Heart left ventricle (tissue), 16 donors: Measurements from ENCODE around the gene MGMT. TPM values are rescaled to one million over a fixed set of nuclear protein-coding genes. Genes with fewer than 3 reads are reported as not detected.

Experiments
- ATAC-seq, 4 donors: fragments of 200-7000 bp; cut with Tn5 transposase; one replicate each; pipeline ENCODE4 v1.9.1; 2020 to 2022; ENCODE audit warnings: moderate library complexity in 4 of 4, mild to moderate bottlenecking in 3 of 4, moderate number of reproducible peaks in 1 of 4
- DNase-seq, 5 donors: peaks; one replicate each; pipeline ENCODE4 v3.0.0-alpha.2; 2020
- H3K27ac ChIP-seq, 12 donors: fragments of 200-600 bp; sonication (generic) in 4 of 12; one replicate each; pipeline versions ENCODE4 v1.5.0 to v1.8.0; 2016 to 2022; ENCODE audit warnings: mild to moderate bottlenecking in 2 of 12
- H3K27me3 ChIP-seq, 9 donors: fragments of 200-600 bp; sonication (generic) in 2 of 9; one replicate each; pipeline versions ENCODE4 v1.5.1 to v1.8.0; 2016 to 2022; ENCODE audit warnings: mild to moderate bottlenecking in 3 of 9
- H3K36me3 ChIP-seq, 9 donors: fragments of 200-600 bp; sonication (generic) in 2 of 9; one replicate each; pipeline versions ENCODE4 v1.5.0 to v1.8.0; 2018 to 2022; ENCODE audit warnings: mild to moderate bottlenecking in 2 of 9
- H3K4me1 ChIP-seq, 12 donors: fragments of 200-600 bp; sonication (generic) in 4 of 12; one replicate each; pipeline versions ENCODE4 v1.5.0 to v1.8.0; 2016 to 2022; ENCODE audit warnings: mild to moderate bottlenecking in 3 of 12
- H3K4me3 ChIP-seq, 12 donors: fragments of 200-600 bp; sonication (generic) in 4 of 12; one replicate each; pipeline versions ENCODE4 v1.5.0 to v1.8.0; 2017 to 2022; ENCODE audit warnings: mild to moderate bottlenecking in 9 of 12, moderate library complexity in 4 of 12
- H3K9me3 ChIP-seq, 12 donors: fragments of 200-600 bp; sonication (generic) in 4 of 12; one replicate each; pipeline versions ENCODE4 v1.5.0 to v1.8.0; 2016 to 2022; ENCODE audit warnings: mild to moderate bottlenecking in 1 of 12
- CTCF ChIP-seq, 12 donors: fragments of 200-600 bp; sonication (generic) in 4 of 12; IDR thresholded peaks; one replicate each; pipeline versions ENCODE4 v1.5.0 to v1.8.0; 2018 to 2022; ENCODE audit warnings: antibody characterized with exemption in 12 of 12, mild to moderate bottlenecking in 5 of 12
- POLR2A ChIP-seq, 2 donors: fragments of 450-650 bp; IDR thresholded peaks; one replicate each; pipeline ENCODE4 v1.6.1; 2017; ENCODE audit warnings: antibody characterized with exemption in 2 of 2, mild to moderate bottlenecking in 2 of 2, moderate library complexity in 2 of 2
- WGBS, 4 donors: extraction: QIAGEN DNeasy Blood & Tissue Kit in 2 of 4; methylation state at CpG; one replicate each; pipeline versions ENCODE4 v1.1.5 to v1.1.7; 2013 to 2018; 5-methylcytosine and 5-hydroxymethylcytosine counted together
- intact Hi-C, 10 donors: fragments of 100-400 bp; cut with DNase I; formaldehyde crosslinking; loops; one replicate each; pipeline versions ENCODE4 v1.11.1 to v1.14.2; 2022
- polyA plus RNA-seq, 2 donors: library from polyadenylated mRNA; stranded (reverse); fragments of 200-250 nt; gene quantifications; one replicate each; pipeline ENCODE4 v1.2.3, GENCODE V29; 2013
- total RNA-seq, 9 donors: library from RNA; depleted of rRNA in 2 of 9; stranded (reverse); fragments of >200 nt in 2 of 9; fragmentation: NEBNext Ultra II Directional in 3 of 9; extraction: Animal tissue kit (Norgen Biotek cat#: 25700) in 3 of 9; gene quantifications; one replicate each; pipeline versions ENCODE4 v1.1.0 to v1.2.4, GENCODE V29; 2016 to 2023
- donor health status: ischemic (EF 13 %, LVEDD 7.1; RV severe dilation, severe dysfunction).
- donor health status: healthy with polysubstance abuse.
- donor health status: DM: no; HTN: yes; CAD: no.
- donor health status: DM: no; HTN: no; CAD: no.
- donor health status: ischemic (EF 25% LVEDD 6.9; RV normal size, moderate dysfunction).
- donor health status: ischemic (EF 25% LVEDD 5.7; RV mildly dilated, moderate dysfunction).
- donor health status: healthy.
- donor health status: DM: yes; HTN: yes; CAD: no.
- donor health status: ischemic (EF 35%, LVEDD 5.7; RV mildly dilated, moderate dysfunction).
- donor health status: nonischemic (EF 11% LVEDD 7.7; RV severe dilation, severe dysfunction).
- donor health status: DM: yes; HTN: yes; CAD: no.
- donor health status: PGD.
- donor health status: ischemic (EF 29% LVEDD 5.4; RV normal size, mild dysfunction).
- donor health status: nonischemic (EF 23%, LVEDD 6.1; RV moderate dilation, normal function).

The MGMT gene
- total and polyA plus RNA-seq, 11 donors = 6.2 to 25.3 (median 11.6) TPM

GRCh38 chr10:129498680-129499079 is 31.6 kb downstream of the MGMT start:
- intact Hi-C loops = no loop called here
- H3K4me1 ChIP-seq = peaks cover 0 to 20% (median 0%) of the 10 kb centered on the region in 12 donors
- H3K27me3 ChIP-seq = no peaks in the 10 kb centered on the region
- TF ChIP-seq POLR2A (IDR thresholded peaks at IDR 0.05) (no peak), CTCF (IDR thresholded peaks at IDR 0.05) (no peak)
- H3K27ac ChIP-seq = no peak overlapping the region
- no peak overlapping the region for H3K4me3 ChIP-seq
- ATAC-seq (no peak), DNase-seq (no peak)
- no peaks in the 10 kb centered on the region for H3K36me3 ChIP-seq
- H3K9me3 ChIP-seq = peaks cover 0 to 4% (median 0%) of the 10 kb centered on the region in 12 donors
- whole genome bisulfite sequencing, 4 donors = 95 to 96% (median 96%) methylated on average over 2 of the region's 2 CpGs

GRCh38 chr10:129500617-129501339 is 33.7 kb downstream of the MGMT start:
- Histone ChIP-seq H3K4me3 (no peak overlapping the region), H3K27me3 (no peaks in the 10 kb centered on the region), H3K36me3 (no peaks in the 10 kb centered on the region), H3K9me3 (peaks cover 0 to 4% (median 0%) of the 10 kb centered on the region in 12 donors), H3K27ac (no peak overlapping the region), H3K4me1 (peaks cover 0 to 5% (median 0%) of the 10 kb centered on the region in 12 donors)
- DNase-seq (no peak), ATAC-seq (no peak)
- 96 to 97% (median 97%) methylated on average over 9 of the region's 9 CpGs for WGBS, 4 donors
- intact Hi-C loops = no loop called here
- no peak for TF ChIP-seq POLR2A (IDR thresholded peaks at IDR 0.05)
- no peak for TF ChIP-seq CTCF (IDR thresholded peaks at IDR 0.05)

- no peaks in the 10 kb centered on the region for H3K36me3 ChIP-seq
- ATAC-seq (no peak), DNase-seq (no peak)
- no peaks in the 10 kb centered on the region for H3K27me3 ChIP-seq
- TF ChIP-seq POLR2A (IDR thresholded peaks at IDR 0.05) = no peak
- no peak for TF ChIP-seq CTCF (IDR thresholded peaks at IDR 0.05)
- H3K27ac ChIP-seq = no peak overlapping the region
- peaks cover 0 to 4% (median 0%) of the 10 kb centered on the region in 12 donors for H3K9me3 ChIP-seq
- H3K4me3 ChIP-seq = no peak overlapping the region
- no peaks in the 10 kb centered on the region for H3K4me1 ChIP-seq
- intact Hi-C loops = no loop called here
- WGBS, 4 donors = 84 to 91% (median 85%) methylated on average over 16 to 18 of the region's 18 CpGs
Observed at GRCh38 chr10:129501652-129502436, 34.8 kb downstream of the MGMT start.

- TF ChIP-seq POLR2A (IDR thresholded peaks at IDR 0.05) (no peak), CTCF (IDR thresholded peaks at IDR 0.05) (no peak)
- Histone ChIP-seq H3K4me1 (peaks cover 0 to 5% (median 0%) of the 10 kb centered on the region in 12 donors), H3K27ac (no peak overlapping the region), H3K9me3 (peaks cover 0 to 4% (median 0%) of the 10 kb centered on the region in 12 donors), H3K27me3 (no peaks in the 10 kb centered on the region), H3K36me3 (no peaks in the 10 kb centered on the region), H3K4me3 (no peak overlapping the region)
- ATAC-seq (no peak), DNase-seq (no peak)
- 82 to 88% (median 84%) methylated on average over 5 of the region's 5 CpGs for WGBS, 4 donors
- intact Hi-C loops = no loop called here
Observed at GRCh38 chr10:129502448-129502847, 35.4 kb downstream of the MGMT start.
